GM12878 (cell line): ENCODE data around the gene RFC3. TPM values are rescaled to one million over a fixed set of nuclear protein-coding genes. Genes with fewer than 3 reads are reported as not detected.

Source experiments
- ATAC-seq: fragments of 200-7000 bp; cut with Tn5 transposase; 3 replicates; pipeline ENCODE4 v1.9.1; 2020; ENCODE audit warnings: mild to moderate bottlenecking, moderate library complexity
- BruUV-seq: library from RNA; stranded (reverse); fragments of 400-500 nt; replicated peaks from 2 replicates; lab custom pipeline; 2021; lab: Mats Ljungman, UMichigan
- CTCF ChIA-PET: fragments of 300-600 bp; sonication (Branson Sonifier 250); formaldehyde crosslinking; extraction: SDS; loops from one replicate; lab custom pipeline; 2021; ENCODE audit warnings: inconsistent platforms; lab: Yijun Ruan, JAX
- POLR2A ChIA-PET: fragments of 350-600 bp; formaldehyde crosslinking; extraction: SDS; loops from one replicate; lab custom pipeline; 2021; ENCODE audit warnings: inconsistent platforms; lab: Charles Lee
- RAD21 ChIA-PET: fragments of 300-600 bp; sonication (Branson Sonifier 250); formaldehyde crosslinking; loops from one replicate; lab custom pipeline; 2023; ENCODE audit warnings: antibody characterized with exemption; ENCODE audit not compliant: unreplicated experiment; lab: Charles Lee
- SMC1A ChIA-PET: fragments of 300-600 bp; sonication (Branson Sonifier 250); formaldehyde crosslinking; loops from one replicate; lab custom pipeline; 2023; ENCODE audit not compliant: unreplicated experiment, uncharacterized antibody; lab: Charles Lee
- DNase-seq: peaks from one replicate; pipeline ENCODE4 v3.0.0-alpha.2; 2011; ENCODE audit warnings: low read depth, low spot score
- FAIRE-seq: peaks from 3 replicates; lab custom pipeline; 2011; peaks lifted over from hg19 to GRCh38; lab: Jason Lieb, UNC
- H2AFZ ChIP-seq: 2 replicates; pipeline ENCODE4 v1.6.0; 2011; ENCODE audit warnings: low read depth, low read length, control low read depth; ENCODE audit not compliant: control insufficient read depth
- H3K27ac ChIP-seq: 2 replicates; pipeline ENCODE4 v1.5.1; 2011; ENCODE audit warnings: control low read depth; ENCODE audit not compliant: control insufficient read depth, insufficient read depth
- H3K27me3 ChIP-seq, 2 experiments: replicated peaks in 1 of 2; 2 replicates each; pipeline versions ENCODE4 v1.6.0 to v1.6.1; 2011; ENCODE audit warnings: low read length in 1 of 2; ENCODE audit not compliant: control insufficient read depth in 2 of 2, insufficient read depth in 2 of 2
- H3K36me3 ChIP-seq, 2 experiments: 2 replicates each; pipeline ENCODE4 v1.5.1; 2011; ENCODE audit warnings: low read length in 1 of 2; ENCODE audit not compliant: control insufficient read depth in 2 of 2, insufficient read depth in 2 of 2
- H3K4me1 ChIP-seq: 2 replicates; pipeline ENCODE4 v1.6.1; 2011; ENCODE audit warnings: mild to moderate bottlenecking, low read length, moderate library complexity, mixed read lengths; ENCODE audit not compliant: control insufficient read depth, insufficient read depth
- H3K4me2 ChIP-seq: 2 replicates; pipeline ENCODE4 v1.6.0; 2011; ENCODE audit warnings: control low read depth; ENCODE audit not compliant: control insufficient read depth, insufficient read depth
- H3K4me3 ChIP-seq: fragments of 200-600 bp; sonication (generic); 2 replicates; pipeline ENCODE4 v1.5.1; 2016
- H3K79me2 ChIP-seq: 2 replicates; pipeline ENCODE4 v1.6.0; 2011; ENCODE audit warnings: low read length; ENCODE audit not compliant: control insufficient read depth, insufficient read depth
- H3K9ac ChIP-seq: 2 replicates; pipeline ENCODE4 v1.8.0; 2011; ENCODE audit warnings: low read length, control low read depth, mixed read lengths; ENCODE audit not compliant: control insufficient read depth, insufficient read depth
- H3K9me3 ChIP-seq: replicated peaks from 3 replicates; pipeline ENCODE4 v1.5.1; 2011; ENCODE audit warnings: mild to moderate bottlenecking, low read length; ENCODE audit not compliant: control insufficient read depth, insufficient read depth
- H4K20me1 ChIP-seq: 2 replicates; pipeline ENCODE4 v1.6.0; 2011; ENCODE audit not compliant: control insufficient read depth, insufficient read depth
- BHLHE40 ChIP-seq, 2 experiments: fragments of 450-650 bp in 1 of 2; IDR thresholded peaks; 2 replicates each; pipeline ENCODE4 v1.6.1; 2011 to 2017; ENCODE audit warnings: low read depth in 2 of 2, borderline replicate concordance in 1 of 2, improper control_type of control experiment in 1 of 2, low read length in 1 of 2, mild to moderate bottlenecking in 1 of 2
- CHD4 ChIP-seq: fragments of 200-600 bp; sonication (generic); IDR thresholded peaks from 2 replicates; pipeline ENCODE4 v1.6.1; 2016; ENCODE audit warnings: mild to moderate bottlenecking
- CREM ChIP-seq: IDR thresholded peaks from 2 replicates; pipeline ENCODE4 v1.6.1; 2014; ENCODE audit warnings: antibody characterized with exemption, low read depth
- ESRRA ChIP-seq: IDR thresholded peaks from 2 replicates; pipeline ENCODE4 v1.6.1; 2012; ENCODE audit warnings: mild to moderate bottlenecking, low read length, improper control_type of control experiment
- FOXM1 ChIP-seq: IDR thresholded peaks from 2 replicates; pipeline ENCODE4 v1.6.1; 2012; ENCODE audit warnings: low read depth, mild to moderate bottlenecking, inconsistent platforms, low read length, moderate library complexity
- GATAD2B ChIP-seq: fragments of 450-650 bp; conservative IDR thresholded peaks from 2 replicates; pipeline ENCODE4 v1.6.1; 2017; ENCODE audit warnings: low read depth, mild to moderate bottlenecking, moderate library complexity
- JUNB ChIP-seq: IDR thresholded peaks from 2 replicates; pipeline ENCODE4 v1.6.1; 2016; ENCODE audit warnings: antibody characterized with exemption, mild to moderate bottlenecking
- MTA3 ChIP-seq: IDR thresholded peaks from 2 replicates; pipeline ENCODE4 v1.6.1; 2012; ENCODE audit warnings: low read length, inconsistent platforms, borderline replicate concordance
- NFYB ChIP-seq: IDR thresholded peaks from 2 replicates; pipeline ENCODE4 v1.6.1; 2011; ENCODE audit warnings: low read depth, mild to moderate bottlenecking, low read length, improper control_type of control experiment, moderate library complexity; ENCODE audit not compliant: insufficient read depth
- POU2F2 ChIP-seq: IDR thresholded peaks from 3 replicates; pipeline ENCODE4 v1.6.1; 2011; ENCODE audit warnings: low read depth, mild to moderate bottlenecking, low read length, borderline replicate concordance
- SMARCA5 ChIP-seq: fragments of 450-650 bp; IDR thresholded peaks from 2 replicates; pipeline ENCODE4 v1.6.1; 2017; ENCODE audit warnings: mild to moderate bottlenecking
- SREBF1 ChIP-seq: IDR thresholded peaks from 2 replicates; pipeline ENCODE4 v1.6.1; 2012; ENCODE audit warnings: mild to moderate bottlenecking, low read length
- SREBF2 ChIP-seq: IDR thresholded peaks from 2 replicates; pipeline ENCODE4 v1.6.1; 2012; ENCODE audit warnings: mild to moderate bottlenecking, low read length
- SUPT20H ChIP-seq: IDR thresholded peaks from 2 replicates; pipeline ENCODE4 v1.6.1; 2011; ENCODE audit warnings: low read depth, mild to moderate bottlenecking, low read length, moderate library complexity, borderline replicate concordance; ENCODE audit not compliant: control insufficient read depth
- ZNF207 ChIP-seq: fragments of 450-650 bp; IDR thresholded peaks from 2 replicates; pipeline ENCODE4 v1.6.1; 2014; ENCODE audit warnings: antibody characterized with exemption, mild to moderate bottlenecking, borderline replicate concordance
- WGBS: methylation state at CpG from one replicate; pipeline ENCODE4 v1.1.6; 2016; ENCODE audit warnings: low lambda C conversion rate; ENCODE audit not compliant: insufficient replicate concordance, insufficient coverage; ENCODE audit errors: missing lambda C conversion rate; 5-methylcytosine and 5-hydroxymethylcytosine counted together
- in situ Hi-C: fragments of 300-500 bp; cut with MboI; formaldehyde crosslinking; loops from 9 replicates; pipeline ENCODE4 v1.14.3; 2018; ENCODE audit warnings: mixed read lengths
- intact Hi-C: fragments of 100-400 bp; cut with micrococcal nuclease; formaldehyde crosslinking; loops from one replicate; pipeline ENCODE4 v1.14.2; 2022; ENCODE audit not compliant: unreplicated experiment
- polyA plus RNA-seq, 11 experiments: library from polyadenylated mRNA; depleted of rRNA in 4 of 11; unstranded in 6 of 11; stranded (reverse) in 5 of 11; fragments of >200 nt; fragmentation: Nextera tagmentation in 4 of 11; fragmentation: Illumina TruSeq in 1 of 11; extraction: Ambion mirVana in 4 of 11; extraction: Trizol in 1 of 11; gene quantifications; 1 replicate in 1 of 11; 2 replicates in 10 of 11; pipeline versions ENCODE4 v1.2.1 to v1.2.3, GENCODE V29; 2011 to 2016; ENCODE audit warnings: inconsistent platforms in 2 of 11, missing spikeins in 2 of 11, low read depth in 1 of 11
- total RNA-seq, 4 experiments: library from RNA; depleted of rRNA in 3 of 4; stranded (reverse); fragments of >200 nt in 3 of 4; fragmentation: Illumina TruSeq in 1 of 4; extraction: Trizol in 1 of 4; gene quantifications; 2 replicates each; pipeline versions ENCODE4 v1.2.1 to v1.2.3, GENCODE V29; 2013 to 2021
- TF ChIP-seq, protein P1 (sequence below): fragments of 450-650 bp; IDR thresholded peaks from 2 replicates; pipeline ENCODE4 v1.6.1; 2018; ENCODE audit warnings: borderline replicate concordance, mild to moderate bottlenecking; ENCODE audit not compliant: partially characterized antibody
- TF ChIP-seq, protein P2 (sequence below): IDR thresholded peaks from 2 replicates; pipeline ENCODE4 v1.6.1; 2012; ENCODE audit warnings: low read length, inconsistent platforms
- TF ChIP-seq, protein P3 (sequence below): IDR thresholded peaks from 2 replicates; pipeline ENCODE4 v1.6.1; 2012; ENCODE audit warnings: mild to moderate bottlenecking, low read depth, low read length

Gene RFC3
- total and polyA plus RNA-seq, 10 of the 15 experiments (the other 5 are each of a cell fraction or from before 2014, with no cell fraction given): 57.6 to 98.9 (median 81.3) TPM

DNA sequence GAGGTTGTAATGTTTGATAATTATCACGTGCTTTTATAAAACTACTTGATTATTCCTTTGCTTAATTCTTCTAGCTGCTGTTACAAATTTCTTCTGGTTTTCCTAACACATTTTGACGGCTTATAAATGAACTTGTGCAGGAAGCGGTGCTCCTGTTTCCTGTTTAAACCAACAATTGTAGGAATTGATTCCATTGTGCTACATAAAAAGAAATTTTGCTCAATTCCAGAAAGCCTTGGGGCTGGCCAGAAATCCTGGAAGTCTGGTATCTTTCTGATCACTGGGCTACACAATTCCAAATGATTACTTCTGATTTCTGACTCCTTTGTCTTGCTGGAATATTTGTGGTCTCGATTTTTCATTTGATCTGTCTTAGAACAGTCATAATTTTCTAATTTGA is 14.9 kb downstream of the RFC3 start:
- Histone ChIP-seq H3K36me3 (peaks cover 11 to 22% of the 10 kb centered on the region in 2 experiments), H3K27me3 (no peaks in the 10 kb centered on the region), H3K4me3 (no peak overlapping the region), H2AFZ (no peak overlapping the region), H3K4me1 (peaks cover 6% of the 10 kb centered on the region), H3K79me2 (peaks cover 5% of the 10 kb centered on the region), H3K9me3 (no peaks in the 10 kb centered on the region), H3K27ac (no peak overlapping the region)
- no TSS peak for BruUV-seq
- ATAC-seq (no peak), FAIRE-seq (peak; percentile 27), DNase-seq (no peak)
- WGBS: 80% methylated on average over 4 of the region's 4 CpGs
- RAD21 ChIA-PET: no interaction called here
- TF ChIP-seq, protein P1, sequence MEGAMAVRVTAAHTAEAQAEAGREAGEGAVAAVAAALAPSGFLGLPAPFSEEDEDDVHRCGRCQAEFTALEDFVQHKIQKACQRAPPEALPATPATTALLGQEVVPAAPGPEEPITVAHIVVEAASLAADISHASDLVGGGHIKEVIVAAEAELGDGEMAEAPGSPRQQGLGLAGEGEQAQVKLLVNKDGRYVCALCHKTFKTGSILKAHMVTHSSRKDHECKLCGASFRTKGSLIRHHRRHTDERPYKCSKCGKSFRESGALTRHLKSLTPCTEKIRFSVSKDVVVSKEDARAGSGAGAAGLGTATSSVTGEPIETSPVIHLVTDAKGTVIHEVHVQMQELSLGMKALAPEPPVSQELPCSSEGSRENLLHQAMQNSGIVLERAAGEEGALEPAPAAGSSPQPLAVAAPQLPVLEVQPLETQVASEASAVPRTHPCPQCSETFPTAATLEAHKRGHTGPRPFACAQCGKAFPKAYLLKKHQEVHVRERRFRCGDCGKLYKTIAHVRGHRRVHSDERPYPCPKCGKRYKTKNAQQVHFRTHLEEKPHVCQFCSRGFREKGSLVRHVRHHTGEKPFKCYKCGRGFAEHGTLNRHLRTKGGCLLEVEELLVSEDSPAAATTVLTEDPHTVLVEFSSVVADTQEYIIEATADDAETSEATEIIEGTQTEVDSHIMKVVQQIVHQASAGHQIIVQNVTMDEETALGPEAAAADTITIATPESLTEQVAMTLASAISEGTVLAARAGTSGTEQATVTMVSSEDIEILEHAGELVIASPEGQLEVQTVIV: no peak
- no peak for TF ChIP-seq NFYB
- TF ChIP-seq GATAD2B: no peak
- TF ChIP-seq BHLHE40 (IDR thresholded peaks at IDR 0.05; ENCODE audit: borderline replicate concordance in 1 of 2, low read depth in 2 of 2, low read length in 1 of 2): no peak
- no peak for TF ChIP-seq CHD4
- TF ChIP-seq SREBF2: no peak
- TF ChIP-seq ESRRA: no peak
- no peak for TF ChIP-seq SMARCA5
- no peak for TF ChIP-seq CREM
- TF ChIP-seq, protein P2, sequence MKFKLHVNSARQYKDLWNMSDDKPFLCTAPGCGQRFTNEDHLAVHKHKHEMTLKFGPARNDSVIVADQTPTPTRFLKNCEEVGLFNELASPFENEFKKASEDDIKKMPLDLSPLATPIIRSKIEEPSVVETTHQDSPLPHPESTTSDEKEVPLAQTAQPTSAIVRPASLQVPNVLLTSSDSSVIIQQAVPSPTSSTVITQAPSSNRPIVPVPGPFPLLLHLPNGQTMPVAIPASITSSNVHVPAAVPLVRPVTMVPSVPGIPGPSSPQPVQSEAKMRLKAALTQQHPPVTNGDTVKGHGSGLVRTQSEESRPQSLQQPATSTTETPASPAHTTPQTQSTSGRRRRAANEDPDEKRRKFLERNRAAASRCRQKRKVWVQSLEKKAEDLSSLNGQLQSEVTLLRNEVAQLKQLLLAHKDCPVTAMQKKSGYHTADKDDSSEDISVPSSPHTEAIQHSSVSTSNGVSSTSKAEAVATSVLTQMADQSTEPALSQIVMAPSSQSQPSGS: no peak
- TF ChIP-seq ZNF207: no peak
- TF ChIP-seq, protein P3, sequence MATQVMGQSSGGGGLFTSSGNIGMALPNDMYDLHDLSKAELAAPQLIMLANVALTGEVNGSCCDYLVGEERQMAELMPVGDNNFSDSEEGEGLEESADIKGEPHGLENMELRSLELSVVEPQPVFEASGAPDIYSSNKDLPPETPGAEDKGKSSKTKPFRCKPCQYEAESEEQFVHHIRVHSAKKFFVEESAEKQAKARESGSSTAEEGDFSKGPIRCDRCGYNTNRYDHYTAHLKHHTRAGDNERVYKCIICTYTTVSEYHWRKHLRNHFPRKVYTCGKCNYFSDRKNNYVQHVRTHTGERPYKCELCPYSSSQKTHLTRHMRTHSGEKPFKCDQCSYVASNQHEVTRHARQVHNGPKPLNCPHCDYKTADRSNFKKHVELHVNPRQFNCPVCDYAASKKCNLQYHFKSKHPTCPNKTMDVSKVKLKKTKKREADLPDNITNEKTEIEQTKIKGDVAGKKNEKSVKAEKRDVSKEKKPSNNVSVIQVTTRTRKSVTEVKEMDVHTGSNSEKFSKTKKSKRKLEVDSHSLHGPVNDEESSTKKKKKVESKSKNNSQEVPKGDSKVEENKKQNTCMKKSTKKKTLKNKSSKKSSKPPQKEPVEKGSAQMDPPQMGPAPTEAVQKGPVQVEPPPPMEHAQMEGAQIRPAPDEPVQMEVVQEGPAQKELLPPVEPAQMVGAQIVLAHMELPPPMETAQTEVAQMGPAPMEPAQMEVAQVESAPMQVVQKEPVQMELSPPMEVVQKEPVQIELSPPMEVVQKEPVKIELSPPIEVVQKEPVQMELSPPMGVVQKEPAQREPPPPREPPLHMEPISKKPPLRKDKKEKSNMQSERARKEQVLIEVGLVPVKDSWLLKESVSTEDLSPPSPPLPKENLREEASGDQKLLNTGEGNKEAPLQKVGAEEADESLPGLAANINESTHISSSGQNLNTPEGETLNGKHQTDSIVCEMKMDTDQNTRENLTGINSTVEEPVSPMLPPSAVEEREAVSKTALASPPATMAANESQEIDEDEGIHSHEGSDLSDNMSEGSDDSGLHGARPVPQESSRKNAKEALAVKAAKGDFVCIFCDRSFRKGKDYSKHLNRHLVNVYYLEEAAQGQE: no peak
- no peak for TF ChIP-seq JUNB
- TF ChIP-seq POU2F2: no peak
- no peak for TF ChIP-seq SUPT20H
- TF ChIP-seq MTA3: no peak
- TF ChIP-seq FOXM1: no peak
- no peak for TF ChIP-seq SREBF1
- TF ChIP-seq, all 136 proteins: peak for 0
- intact Hi-C loops (no loop called here), in situ Hi-C loops (no loop called here)
- ChIA-PET CTCF (no interaction called here), POLR2A (no interaction called here), SMC1A (interaction anchor here (0.9 to 1.0 kb wide), 2 partner anchors 8 to 11 kb away, joined by 3 read pairs; no protein-coding TSS in a partner anchor)
- Histone ChIP-seq H4K20me1 (no peaks in the 10 kb centered on the region), H3K4me2 (no peak overlapping the region), H3K9ac (no peak overlapping the region)
